Kidney (tissue), 14 donors: Measurements from ENCODE around the gene TNRC6A. TPM values are rescaled to one million over a fixed set of nuclear protein-coding genes. Genes with fewer than 3 reads are reported as not detected.

ENCODE experiments used
- DNase-seq, 5 donors: peaks; one replicate each; pipeline ENCODE4 v3.0.0-alpha.2; 2013 to 2020
- FAIRE-seq: peaks from 2 replicates; lab custom pipeline; 2012; peaks lifted over from hg19 to GRCh38; lab: Jason Lieb, UNC
- H3K27ac ChIP-seq, 2 donors: one replicate each; pipeline ENCODE4 v1.7.0; 2013; ENCODE audit warnings: low read depth in 2 of 2, low read length in 2 of 2, inconsistent platforms in 1 of 2
- H3K27me3 ChIP-seq: one replicate; pipeline ENCODE4 v1.7.1; 2013; ENCODE audit warnings: low read length, inconsistent platforms; ENCODE audit not compliant: control insufficient read depth, insufficient read depth
- H3K36me3 ChIP-seq, 3 donors: one replicate each; pipeline versions ENCODE4 v1.7.0 to v1.7.1; 2013; ENCODE audit warnings: low read length in 3 of 3, control low read depth in 1 of 3, inconsistent platforms in 1 of 3; ENCODE audit not compliant: insufficient read depth in 3 of 3, control insufficient read depth in 2 of 3
- H3K4me1 ChIP-seq, 3 donors: one replicate each; pipeline versions ENCODE4 v1.7.0 to v1.7.1; 2013; ENCODE audit warnings: low read length in 3 of 3, inconsistent platforms in 1 of 3, low read depth in 1 of 3; ENCODE audit not compliant: control insufficient read depth in 2 of 3, insufficient read depth in 2 of 3
- H3K4me3 ChIP-seq, 3 donors: one replicate each; pipeline versions ENCODE4 v1.7.0 to v1.8.1; 2013; ENCODE audit warnings: low read length in 3 of 3, control low read depth in 1 of 3, inconsistent platforms in 1 of 3
- H3K9ac ChIP-seq, 3 donors: one replicate each; pipeline versions ENCODE4 v1.7.0 to v1.7.1; 2013; ENCODE audit warnings: low read length in 3 of 3, control low read depth in 1 of 3, inconsistent platforms in 1 of 3
- H3K9me3 ChIP-seq, 3 donors: one replicate each; pipeline versions ENCODE4 v1.7.0 to v1.7.1; 2013; ENCODE audit warnings: low read length in 3 of 3, control low read depth in 1 of 3, inconsistent platforms in 1 of 3; ENCODE audit not compliant: control insufficient read depth in 2 of 3, insufficient read depth in 1 of 3
- intact Hi-C: fragments of 100-400 bp; cut with DNase I; formaldehyde crosslinking; loops from one replicate; pipeline ENCODE4 v1.11.1; 2022
- polyA plus RNA-seq: library from polyadenylated mRNA; stranded (reverse); fragments of 350-450 nt; fragmentation: Illumina TruSeq; extraction: RNeasy Lipid Tissue Mini Kit (QIAGEN cat#74804); gene quantifications from one replicate; pipeline ENCODE4 v1.2.3, GENCODE V29; 2014; ENCODE audit warnings: low read depth, low replicate concordance; ENCODE audit not compliant: insufficient read depth
- total RNA-seq: library from RNA; stranded (reverse); fragmentation: NEBNext Ultra II Directional; extraction: Animal tissue kit (Norgen Biotek cat#: 25700); gene quantifications from one replicate; pipeline ENCODE4 v1.2.1, GENCODE V29; 2021
- TF ChIP-seq, protein P1 (sequence below): IDR thresholded peaks from 3 replicates; pipeline ENCODE4 v1.5.1; 2012; ENCODE audit warnings: mild to moderate bottlenecking, moderate library complexity, borderline replicate concordance; ENCODE audit not compliant: insufficient read depth; ENCODE audit errors: extremely low read depth
- donor health status: control.
- donor health status: control.
- donor health status: control.
- donor health status: control.
- donor health status: control.
- donor health status: DM: yes; HTN: yes; CAD: no.
- donor health status: Normal renal cell carcinoma (clear cell type).

Gene TNRC6A
- total and polyA plus RNA-seq, 2 donors from 2014 or later: 8.0 to 61.9 TPM

- DNase-seq: no peak
- Histone ChIP-seq H3K9ac (no peak overlapping the region), H3K4me3 (no peak overlapping the region), H3K9me3 (no peaks in the 10 kb centered on the region), H3K4me1 (no peaks in the 10 kb centered on the region), H3K27me3 (no peaks in the 10 kb centered on the region), H3K36me3 (peaks cover 0 to 6% (median 3%) of the 10 kb centered on the region in 3 donors), H3K27ac (no peak overlapping the region)
- TF ChIP-seq, protein P1, sequence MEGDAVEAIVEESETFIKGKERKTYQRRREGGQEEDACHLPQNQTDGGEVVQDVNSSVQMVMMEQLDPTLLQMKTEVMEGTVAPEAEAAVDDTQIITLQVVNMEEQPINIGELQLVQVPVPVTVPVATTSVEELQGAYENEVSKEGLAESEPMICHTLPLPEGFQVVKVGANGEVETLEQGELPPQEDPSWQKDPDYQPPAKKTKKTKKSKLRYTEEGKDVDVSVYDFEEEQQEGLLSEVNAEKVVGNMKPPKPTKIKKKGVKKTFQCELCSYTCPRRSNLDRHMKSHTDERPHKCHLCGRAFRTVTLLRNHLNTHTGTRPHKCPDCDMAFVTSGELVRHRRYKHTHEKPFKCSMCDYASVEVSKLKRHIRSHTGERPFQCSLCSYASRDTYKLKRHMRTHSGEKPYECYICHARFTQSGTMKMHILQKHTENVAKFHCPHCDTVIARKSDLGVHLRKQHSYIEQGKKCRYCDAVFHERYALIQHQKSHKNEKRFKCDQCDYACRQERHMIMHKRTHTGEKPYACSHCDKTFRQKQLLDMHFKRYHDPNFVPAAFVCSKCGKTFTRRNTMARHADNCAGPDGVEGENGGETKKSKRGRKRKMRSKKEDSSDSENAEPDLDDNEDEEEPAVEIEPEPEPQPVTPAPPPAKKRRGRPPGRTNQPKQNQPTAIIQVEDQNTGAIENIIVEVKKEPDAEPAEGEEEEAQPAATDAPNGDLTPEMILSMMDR: no peak
- intact Hi-C loops: no loop called here
- FAIRE-seq: no peak
Measured at GRCh38 chr16:24759006-24759405, 29.6 kb downstream of the TNRC6A start.

DNA sequence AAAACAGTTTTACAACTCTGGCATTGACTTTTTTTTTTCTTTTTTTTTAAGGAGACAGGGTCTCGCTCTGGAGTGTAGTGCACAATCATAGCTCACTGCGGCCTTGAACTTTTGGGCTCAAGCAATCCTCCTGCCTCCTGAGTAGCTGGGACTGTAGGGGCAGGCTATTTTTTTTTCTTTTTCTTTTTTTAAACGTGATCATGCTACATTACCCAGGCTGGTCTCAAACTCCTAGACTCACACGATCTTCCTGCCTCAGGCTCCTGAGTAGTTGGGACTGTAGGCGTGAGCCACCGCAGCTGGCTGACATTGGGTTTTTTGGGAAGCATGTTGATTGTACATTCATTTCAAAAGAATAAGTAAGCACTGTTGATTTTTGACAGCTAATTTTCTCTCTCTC, 32.1 kb downstream of the TNRC6A start:
- H3K9me3 ChIP-seq: no peaks in the 10 kb centered on the region
- no peaks in the 10 kb centered on the region for H3K27me3 ChIP-seq
- intact Hi-C loops: no loop called here
- no peak overlapping the region for H3K9ac ChIP-seq
- no peaks in the 10 kb centered on the region for H3K4me1 ChIP-seq
- peaks cover 0 to 13% (median 3%) of the 10 kb centered on the region in 3 donors for H3K36me3 ChIP-seq
- no peak overlapping the region for H3K27ac ChIP-seq
- no peak for DNase-seq
- H3K4me3 ChIP-seq: no peak overlapping the region
- TF ChIP-seq, protein P1: no peak
- FAIRE-seq: no peak

- Histone ChIP-seq H3K4me3 (no peak overlapping the region), H3K9me3 (no peaks in the 10 kb centered on the region), H3K36me3 (peaks cover 0 to 12% (median 7%) of the 10 kb centered on the region in 3 donors), H3K9ac (no peak overlapping the region), H3K4me1 (no peaks in the 10 kb centered on the region), H3K27me3 (no peaks in the 10 kb centered on the region), H3K27ac (no peak overlapping the region)
- FAIRE-seq (no peak), DNase-seq (no peak)
- intact Hi-C loops: no loop called here
- TF ChIP-seq, protein P1: no peak
Measured at GRCh38 chr16:24764916-24765315, 35.5 kb downstream of the TNRC6A start.

GRCh38 chr16:24766057-24766456, 36.6 kb downstream of the TNRC6A start:
- no peaks in the 10 kb centered on the region for H3K27me3 ChIP-seq
- TF ChIP-seq, protein P1: no peak
- intact Hi-C loops: no loop called here
- no peak for DNase-seq
- no peaks in the 10 kb centered on the region for H3K4me1 ChIP-seq
- H3K27ac ChIP-seq: no peak overlapping the region
- FAIRE-seq: no peak
- H3K4me3 ChIP-seq: no peak overlapping the region
- no peak overlapping the region for H3K9ac ChIP-seq
- H3K36me3 ChIP-seq: peaks cover 0 to 12% (median 5%) of the 10 kb centered on the region in 3 donors
- H3K9me3 ChIP-seq: no peaks in the 10 kb centered on the region
